Globus pallidus (tissue), 1 donor: ENCODE measurements around the gene NPR3.

Source experiments
- DNase-seq: peaks from one replicate; pipeline ENCODE4 v3.0.0-alpha.2; 2015; ENCODE audit warnings: low spot score

NPR3 gene

GRCh38 chr5:32711681-32712480 is 760 bp downstream of the NPR3 start:
- DNase-seq, result no peak

DNA sequence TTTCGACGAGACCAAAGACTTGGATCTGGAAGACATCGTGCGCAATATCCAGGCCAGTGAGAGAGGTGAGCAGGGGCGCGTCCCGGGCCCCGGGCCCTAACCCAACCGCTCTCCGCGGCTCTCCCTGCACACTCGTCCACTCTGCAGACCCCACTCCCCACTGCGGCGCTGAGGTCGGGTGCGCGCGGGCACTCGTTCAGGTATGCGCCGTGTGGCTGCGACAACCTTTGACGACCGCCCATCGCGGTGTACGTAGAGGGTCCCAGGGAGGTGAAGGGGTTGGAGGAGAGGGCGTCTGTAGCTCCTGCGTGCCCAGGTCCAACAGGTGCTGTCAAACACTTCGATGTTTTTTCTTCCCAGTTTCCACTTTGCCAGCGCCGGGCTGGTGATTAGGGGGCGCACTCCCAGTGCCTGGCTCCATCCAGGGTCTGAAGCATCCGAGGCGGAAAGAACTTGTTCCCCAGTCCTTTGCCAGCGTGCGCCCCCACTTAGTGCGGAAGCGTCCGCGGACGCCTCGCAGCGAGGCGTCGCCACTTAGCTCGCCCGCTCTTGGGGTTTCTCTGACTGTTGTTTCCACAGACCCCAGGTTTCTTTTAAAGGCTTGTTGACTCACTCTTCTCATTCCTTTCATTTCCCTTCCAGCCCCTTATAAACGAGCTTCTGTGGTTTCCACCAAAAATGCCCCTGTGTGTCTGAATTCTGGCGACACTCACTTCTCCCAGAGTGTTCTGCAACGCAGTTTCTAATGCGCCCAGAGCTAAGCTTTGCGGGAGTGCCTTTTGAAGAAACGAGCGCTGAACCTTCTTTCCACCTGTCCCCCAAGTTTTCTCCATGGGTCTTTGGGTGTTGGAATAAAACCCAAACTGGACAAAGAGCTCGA is 1.6 kb downstream of the NPR3 start:
- no peak for DNase-seq

GRCh38 chr5:32713361-32713769 is 2.2 kb downstream of the NPR3 start:
- DNase-seq, result no peak

- no peak for DNase-seq
Measured at GRCh38 chr5:32713770-32714381, 2.8 kb downstream of the NPR3 start.

DNA sequence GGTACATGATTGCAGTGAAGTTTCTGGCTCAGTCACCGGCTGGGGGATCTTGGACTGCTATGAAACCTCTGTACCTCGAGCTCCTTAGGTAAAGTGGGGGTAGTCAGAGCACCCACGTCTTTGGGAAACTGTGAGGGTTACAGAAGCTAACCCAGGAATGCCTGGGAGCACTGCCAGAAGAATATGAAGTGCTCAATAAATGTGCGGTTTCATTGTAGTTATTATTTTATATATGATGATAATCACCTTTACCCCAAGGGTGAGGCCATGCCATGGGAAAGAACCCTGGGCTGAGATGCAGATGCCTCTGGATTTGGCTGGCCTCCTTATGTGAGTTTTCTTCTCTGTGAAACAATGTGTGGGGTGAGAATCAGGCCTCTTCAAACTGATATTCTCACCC is 3.7 kb downstream of the NPR3 start:
- no peak for DNase-seq

- no peak for DNase-seq
Measured at GRCh38 chr5:32720300-32720699, 9.2 kb downstream of the NPR3 start.

- DNase-seq, result no peak
Measured at GRCh38 chr5:32721626-32722025, 10.5 kb downstream of the NPR3 start.

DNA sequence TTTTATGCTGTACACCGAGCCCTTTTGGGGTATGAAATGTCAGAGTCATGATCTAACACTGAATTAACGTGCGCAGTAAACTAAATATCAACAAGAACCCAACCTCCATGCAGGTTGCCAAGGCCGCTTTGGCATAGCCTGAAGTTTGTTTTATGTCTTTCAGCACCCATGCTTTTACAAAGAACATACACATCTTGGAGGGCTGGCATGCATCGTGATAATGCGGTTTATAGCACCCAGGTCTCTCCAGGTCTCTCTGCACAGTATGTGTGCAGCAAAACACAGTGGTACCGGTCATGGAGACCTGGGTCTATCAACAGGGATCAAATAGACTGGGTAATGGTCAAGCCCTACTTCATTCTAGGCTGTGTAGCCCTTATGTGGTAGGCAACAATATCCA is 11.8 kb downstream of the NPR3 start:
- DNase-seq, result no peak

- DNase-seq, result no peak
Measured at GRCh38 chr5:32724526-32724925, 13.4 kb downstream of the NPR3 start.

DNA sequence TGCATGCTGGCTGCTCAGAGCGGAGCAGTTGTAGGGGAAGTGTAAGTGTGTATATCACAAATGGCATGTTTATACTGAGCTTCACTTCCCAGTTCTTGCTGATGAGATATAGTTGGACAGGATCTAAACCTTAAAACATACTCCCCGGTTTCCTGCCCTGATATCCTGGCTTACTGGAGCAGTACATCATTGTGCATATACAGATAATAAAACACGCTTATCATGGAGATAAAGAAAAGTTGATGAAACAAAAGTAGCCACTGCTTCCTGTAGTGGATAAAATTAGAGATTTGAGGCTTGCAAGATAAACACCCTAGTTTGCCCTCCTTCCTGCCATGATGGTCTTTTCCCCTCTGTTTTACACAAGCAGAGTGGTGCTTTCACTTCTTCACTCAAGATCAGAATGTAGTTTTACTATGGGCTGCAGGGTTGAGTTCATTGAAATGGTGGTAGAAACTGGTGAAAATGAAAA is 15.0 kb downstream of the NPR3 start:
- DNase-seq, result no peak

- no peak for DNase-seq
Measured at GRCh38 chr5:32729651-32730050, 18.5 kb downstream of the NPR3 start.

DNA sequence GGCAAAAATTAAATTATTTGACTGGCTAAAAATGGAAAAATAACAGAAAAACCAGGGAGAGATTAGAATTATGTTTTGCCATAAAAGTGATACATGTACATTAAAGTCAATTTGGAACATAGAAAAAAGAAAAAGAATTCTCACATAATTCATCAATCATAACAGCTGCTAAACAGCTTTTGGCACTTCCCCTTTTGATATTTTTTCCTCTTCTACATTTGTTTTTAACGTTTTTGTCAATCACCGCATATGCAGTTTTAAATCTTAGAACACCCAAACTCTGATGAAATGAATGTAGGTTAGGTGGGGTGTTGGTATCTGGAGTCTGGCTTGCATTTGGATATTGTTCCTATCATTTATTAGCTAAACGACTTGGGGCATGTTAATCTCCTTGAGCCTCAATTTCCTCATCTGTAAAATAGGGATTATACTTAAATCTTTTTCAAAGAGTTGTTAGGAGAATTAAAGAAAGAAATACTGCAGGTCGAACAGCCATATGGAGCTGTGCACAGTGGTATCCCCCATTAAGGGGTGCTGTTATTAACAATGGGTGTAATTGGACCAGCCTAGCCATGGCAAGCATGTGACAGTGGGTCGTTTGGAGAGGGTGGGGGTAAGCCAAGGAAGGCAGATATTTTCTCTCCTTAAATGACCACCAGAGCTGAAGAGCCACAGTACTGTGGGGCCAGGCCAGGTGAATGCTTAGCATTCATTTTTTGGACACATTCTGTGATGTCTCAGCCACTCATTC is 22.6 kb downstream of the NPR3 start:
- no peak for DNase-seq

DNA sequence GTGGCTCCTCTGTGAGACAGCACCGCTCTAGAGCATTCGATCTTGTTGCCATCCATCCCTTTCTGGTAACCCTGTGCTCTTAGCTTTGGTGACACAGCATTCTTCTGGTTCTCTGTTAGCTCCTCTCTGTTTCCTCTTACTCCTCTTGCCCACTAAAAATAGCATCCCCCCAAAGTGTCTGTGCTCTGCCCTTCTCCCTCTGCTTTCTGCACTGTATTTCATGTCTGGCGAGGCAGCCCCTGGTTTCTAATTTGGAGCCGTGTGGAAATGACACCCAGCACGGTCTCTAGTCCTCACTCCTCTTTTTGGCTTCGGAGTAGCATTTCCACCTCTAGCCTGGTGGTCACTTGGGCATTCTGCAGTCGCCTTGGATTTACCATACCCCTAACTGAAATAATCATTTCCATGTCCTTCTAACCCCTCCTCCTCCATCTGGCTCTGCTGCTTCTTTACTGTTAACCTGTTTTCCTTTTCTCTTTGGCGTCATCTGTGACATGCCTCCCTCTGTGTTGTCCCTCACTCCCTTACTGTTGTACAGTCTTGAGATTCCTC is 23.8 kb downstream of the NPR3 start:
- no peak for DNase-seq

GRCh38 chr5:32735512-32735911 is 24.4 kb downstream of the NPR3 start:
- no peak for DNase-seq

DNA sequence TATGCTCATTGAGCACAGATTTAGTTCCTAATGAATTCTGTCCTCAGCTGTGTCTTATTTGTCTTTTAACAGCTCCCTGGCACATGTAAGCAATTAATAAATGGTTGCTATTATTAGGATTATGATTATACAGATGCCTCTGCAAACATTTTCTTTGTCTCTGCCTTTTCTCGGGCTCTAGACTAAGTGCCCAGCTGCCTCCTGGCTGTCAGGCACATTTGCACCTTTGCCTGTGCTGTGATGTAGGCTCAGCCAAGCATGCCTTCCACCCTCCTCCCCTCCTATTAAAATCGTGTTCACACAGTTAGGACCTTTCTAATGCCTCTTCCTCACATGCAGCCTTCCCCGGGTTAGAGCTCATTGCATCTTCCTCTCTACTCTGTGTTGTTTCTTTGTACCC is 25.7 kb downstream of the NPR3 start:
- DNase-seq, result no peak

DNA sequence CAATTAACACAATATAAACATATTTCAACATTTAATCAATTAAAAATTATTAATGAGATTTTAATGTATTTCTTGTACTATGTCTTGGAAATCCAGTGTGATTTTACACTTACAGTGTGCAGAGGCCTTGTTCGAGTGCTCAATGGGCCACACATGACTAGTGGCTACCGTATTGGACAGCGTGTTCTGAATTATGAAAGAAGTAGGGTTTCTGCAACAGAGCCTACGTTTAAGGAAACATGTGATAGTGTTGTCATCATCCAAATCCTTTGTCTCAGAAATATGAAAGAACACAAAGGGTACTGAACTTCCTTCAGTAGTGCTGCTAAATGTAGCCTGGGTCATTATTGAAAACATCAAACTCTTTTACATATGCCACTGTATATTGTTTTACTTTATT is 29.5 kb downstream of the NPR3 start:
- DNase-seq, result no peak

- no peak for DNase-seq
Measured at GRCh38 chr5:32745317-32745716, 34.2 kb downstream of the NPR3 start.

DNA sequence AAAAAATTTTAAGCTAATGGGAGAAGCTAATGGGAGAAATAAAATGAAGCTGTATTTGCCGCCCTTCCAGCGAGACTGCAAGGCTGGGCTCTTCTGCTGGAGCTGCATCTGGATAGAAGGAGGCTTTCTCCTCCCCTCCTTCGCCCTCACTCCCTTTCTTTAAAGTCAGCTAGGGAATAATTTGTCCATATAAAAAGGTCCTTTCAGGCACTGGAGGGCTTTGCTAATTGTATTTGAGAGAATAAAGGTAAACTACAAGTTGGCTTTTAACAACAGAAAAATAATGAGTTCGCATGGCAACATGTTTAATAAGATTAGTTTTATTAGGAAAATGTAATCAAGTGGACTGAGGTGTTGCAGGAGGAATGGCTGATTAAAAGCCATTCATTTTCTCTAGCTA is 41.3 kb downstream of the NPR3 start:
- no peak for DNase-seq

DNA sequence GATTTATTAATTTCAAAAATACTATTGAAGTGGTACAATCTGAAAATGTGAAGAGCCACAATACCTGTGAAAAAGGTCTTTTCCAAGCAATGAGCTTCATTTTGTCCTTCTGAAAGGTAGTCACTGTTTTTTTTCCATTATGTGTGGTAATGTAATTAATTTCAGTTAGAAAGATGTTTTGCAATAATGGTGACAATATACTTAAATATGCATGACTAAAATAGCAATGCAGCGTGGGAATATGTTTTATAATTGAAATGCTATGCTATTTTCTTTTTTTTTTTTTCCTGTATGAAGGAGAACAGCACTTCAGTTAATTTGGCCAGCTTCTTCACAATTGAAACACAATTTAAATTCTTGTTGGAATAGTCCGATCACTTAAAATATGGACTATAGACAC is 41.9 kb downstream of the NPR3 start:
- no peak for DNase-seq

GRCh38 chr5:32753765-32754164 is 42.6 kb downstream of the NPR3 start:
- no peak for DNase-seq

DNA sequence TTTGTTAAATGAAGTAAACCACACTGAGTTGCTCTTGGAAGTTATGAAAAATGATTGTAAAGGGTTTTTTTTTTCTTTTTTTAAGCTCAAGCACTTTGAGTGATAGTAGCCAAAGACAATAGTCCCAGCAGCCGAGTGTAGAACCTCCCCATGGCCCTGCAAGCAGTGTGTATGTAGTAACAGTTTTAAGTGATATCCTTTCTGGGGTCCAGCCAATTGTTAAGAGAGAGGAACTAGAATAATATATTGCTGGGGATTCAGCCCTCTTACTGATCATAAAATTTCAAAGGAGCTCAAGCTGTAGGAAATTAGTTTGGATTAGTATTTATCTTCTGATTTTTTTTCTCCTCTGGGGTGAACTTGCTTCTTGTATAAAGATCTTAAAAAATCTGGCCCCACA is 43.2 kb downstream of the NPR3 start:
- no peak for DNase-seq

DNA sequence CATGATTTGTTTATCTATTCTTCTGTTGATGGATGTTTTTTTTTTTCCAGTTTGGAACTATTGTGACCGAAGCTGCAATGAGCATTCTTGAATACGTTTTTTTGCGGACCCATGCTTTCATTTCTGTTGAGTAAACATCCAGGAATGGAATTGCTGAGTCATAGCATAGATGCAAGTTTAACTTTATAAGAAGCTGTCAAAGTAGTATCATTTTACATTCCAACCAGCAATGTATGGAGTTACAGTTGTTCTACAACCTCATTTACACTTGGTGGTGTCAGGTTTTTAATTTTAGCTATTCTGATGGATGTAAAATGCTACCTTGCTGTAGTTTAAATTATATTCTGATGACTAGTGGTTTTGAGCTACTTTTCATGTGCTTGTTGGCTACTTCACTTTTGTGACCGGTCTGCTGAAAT is 49.0 kb downstream of the NPR3 start:
- DNase-seq, result no peak
